Neural progenitor cell (in vitro differentiated cells): ENCODE data around the gene PHF24.

Experiments
- CTCF ChIP-seq: fragments of 200-600 bp; sonication (generic); IDR thresholded peaks from 2 replicates; pipeline ENCODE4 v1.5.1; 2017; ENCODE audit warnings: antibody characterized with exemption, mild to moderate bottlenecking
- EZH2 ChIP-seq: fragments of 200-600 bp; sonication (generic); IDR thresholded peaks from 2 replicates; pipeline ENCODE4 v1.6.1; 2017; ENCODE audit warnings: antibody characterized with exemption, mild to moderate bottlenecking, moderate library complexity
- EZH2phosphoT487 ChIP-seq: fragments of 200-600 bp; sonication (generic); IDR thresholded peaks from 2 replicates; pipeline ENCODE4 v1.6.1; 2017; ENCODE audit warnings: antibody characterized with exemption

DNA sequence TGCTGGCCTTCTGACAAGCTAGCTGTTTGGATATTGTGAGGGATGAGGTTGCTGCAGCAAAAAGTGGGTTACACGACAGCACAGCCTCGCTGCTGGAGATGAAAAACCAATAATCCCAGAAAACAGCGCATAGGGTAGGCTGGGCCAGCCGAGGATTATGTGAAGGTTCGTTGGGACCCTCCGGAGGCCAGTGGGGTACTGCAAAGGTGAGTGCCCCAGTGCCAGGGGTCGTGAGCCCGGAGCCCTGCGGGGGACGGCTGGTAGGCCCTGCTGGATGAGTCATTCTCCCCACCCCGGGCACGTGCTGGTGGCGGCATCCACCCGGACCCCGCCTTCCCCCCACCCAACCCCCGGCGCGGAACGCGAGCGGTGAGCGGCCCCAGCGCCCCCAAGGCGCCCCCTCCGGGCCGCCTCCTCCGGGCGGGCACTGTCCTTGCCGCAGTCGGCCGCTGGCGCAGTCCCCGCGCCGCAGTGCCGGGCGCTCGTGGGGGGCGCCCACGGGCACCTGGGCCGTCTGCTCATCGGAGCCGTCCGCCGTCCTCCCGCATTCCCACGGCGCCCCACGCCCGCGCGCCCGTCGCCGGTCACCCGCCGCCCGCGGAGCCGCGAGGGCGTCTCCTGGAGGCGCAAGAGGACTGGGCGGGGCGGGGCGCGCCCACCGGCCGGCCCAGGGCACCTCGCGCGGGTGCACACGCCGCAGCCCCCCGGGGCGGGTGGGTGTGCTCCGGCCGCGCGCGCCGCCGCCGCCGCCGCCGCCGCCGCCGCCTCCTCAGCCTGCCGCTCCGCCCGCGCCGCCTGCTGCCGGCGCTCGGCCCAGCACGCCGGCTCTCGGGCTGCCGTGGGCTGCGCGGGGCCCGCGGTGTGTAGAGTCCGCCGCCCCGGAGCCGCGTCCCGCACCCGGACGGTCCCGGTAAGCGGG is at the start of gene PHF24:
- TF ChIP-seq CTCF (peak; percentile 18), EZH2phosphoT487 (no peak), EZH2 (peak; percentile 58)
